UCSD-AML1 (cell line): ENCODE measurements around the gene SLC9A6.

Experiments
- DNase-seq: peaks from one replicate; lab custom pipeline; 2025; ENCODE audit not compliant: unreplicated experiment; lab: John Stamatoyannopoulos, UW

Gene SLC9A6

DNA sequence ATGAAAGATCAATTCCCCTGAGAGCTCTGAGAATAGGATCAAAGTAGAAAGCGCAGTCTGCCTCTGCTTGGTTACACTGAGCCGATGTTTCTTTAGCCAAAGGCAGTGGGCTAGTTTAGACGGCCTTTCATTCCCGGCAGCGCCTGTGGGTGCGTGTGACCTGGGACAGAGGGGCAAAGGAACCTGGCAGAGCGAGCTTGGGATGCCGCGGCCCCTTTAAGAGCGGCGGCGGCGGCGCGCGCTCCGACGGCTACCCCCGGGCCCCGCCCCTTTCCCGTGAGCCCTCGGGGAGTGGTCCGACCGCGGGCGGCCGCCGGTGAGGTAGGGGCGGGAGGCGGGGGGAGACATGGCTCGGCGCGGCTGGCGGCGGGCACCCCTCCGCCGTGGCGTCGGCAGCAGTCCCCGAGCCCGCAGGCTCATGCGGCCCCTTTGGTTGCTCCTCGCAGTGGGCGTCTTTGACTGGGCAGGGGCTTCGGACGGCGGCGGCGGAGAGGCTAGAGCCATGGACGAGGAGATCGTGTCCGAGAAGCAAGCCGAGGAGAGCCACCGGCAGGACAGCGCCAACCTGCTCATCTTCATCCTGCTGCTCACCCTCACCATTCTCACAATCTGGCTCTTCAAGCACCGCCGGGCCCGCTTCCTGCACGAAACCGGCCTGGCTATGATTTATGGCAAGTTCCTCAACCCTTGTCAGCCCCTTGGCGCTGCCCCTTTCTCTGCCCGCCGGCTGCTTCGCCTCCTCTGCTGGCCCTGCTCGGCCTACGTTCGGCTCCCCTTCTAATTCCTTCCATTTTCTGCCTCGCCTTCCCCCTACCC lies at the start of gene SLC9A6:
Gene SLC9A6 (plus strand): TSS at position 279 of the 816 bp plus-strand sequence. CDS start 224 bp downstream, at position 503.
- DNase-seq = peak; percentile 72

DNA sequence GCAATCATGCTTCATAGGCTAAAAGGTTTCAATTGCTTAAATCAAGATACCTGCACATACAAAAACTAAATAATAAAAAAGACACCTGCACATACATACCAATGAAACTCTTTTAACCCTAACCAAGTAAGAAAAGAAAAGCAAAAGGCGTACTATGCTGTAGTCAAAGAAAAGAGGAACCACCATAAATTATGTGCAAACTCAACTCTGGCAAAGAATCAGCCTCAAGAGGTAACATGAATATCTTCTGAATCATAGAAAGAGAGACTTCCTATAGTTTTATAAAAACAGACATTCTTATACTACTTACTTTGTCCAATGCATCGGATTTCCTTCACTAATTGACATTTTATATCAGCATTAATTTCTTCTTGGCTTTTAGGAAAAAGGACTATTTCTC lies 40.7 kb upstream of the SLC9A6 start:
- no peak for DNase-seq

DNA sequence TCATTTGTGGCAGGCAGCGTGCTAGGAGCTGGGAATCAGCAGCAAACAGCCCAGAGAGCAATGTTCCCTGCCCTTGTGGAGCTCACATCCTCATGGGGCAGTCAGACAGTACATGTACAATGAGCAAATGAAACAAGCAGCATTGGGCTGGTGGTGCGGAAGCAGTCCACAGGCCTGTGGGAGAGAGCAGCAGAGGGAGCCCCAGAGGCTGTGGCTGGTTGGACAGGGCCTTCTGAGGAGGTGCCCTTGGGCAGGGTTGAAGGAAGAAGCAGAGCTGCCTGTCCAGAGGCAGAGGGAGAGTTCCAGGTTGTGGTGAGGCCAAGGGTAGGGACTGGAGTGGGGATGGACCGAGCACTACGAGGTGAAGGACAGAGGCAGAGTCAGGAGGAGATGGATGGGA lies 33.9 kb upstream of the SLC9A6 start:
- DNase-seq = no peak

DNA sequence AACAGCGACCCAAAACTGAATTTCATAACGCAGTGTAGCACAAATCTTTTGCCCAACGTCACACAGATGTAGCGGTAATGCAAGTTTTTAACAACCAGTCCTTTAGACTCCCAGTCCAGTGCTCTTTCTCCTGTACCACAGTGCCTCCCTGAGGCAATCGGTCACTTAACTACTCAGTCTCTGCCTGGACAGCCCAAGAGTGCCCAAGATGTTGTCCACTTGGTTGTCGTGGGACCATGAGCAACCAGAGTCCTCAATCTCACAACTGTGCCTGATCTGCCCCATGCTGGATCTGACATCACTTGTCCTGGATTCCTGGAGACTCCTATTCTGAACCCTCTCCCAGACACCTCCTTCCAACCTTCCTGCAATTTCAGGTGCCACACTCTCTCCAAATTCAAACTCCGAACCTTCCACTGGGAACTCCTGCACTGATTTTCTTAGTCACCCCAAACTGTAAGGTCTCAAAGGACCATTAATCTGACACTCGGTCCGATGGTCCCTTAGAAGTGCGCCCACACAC lies 12.1 kb upstream of the SLC9A6 start:
- DNase-seq = peak; percentile 25

DNA sequence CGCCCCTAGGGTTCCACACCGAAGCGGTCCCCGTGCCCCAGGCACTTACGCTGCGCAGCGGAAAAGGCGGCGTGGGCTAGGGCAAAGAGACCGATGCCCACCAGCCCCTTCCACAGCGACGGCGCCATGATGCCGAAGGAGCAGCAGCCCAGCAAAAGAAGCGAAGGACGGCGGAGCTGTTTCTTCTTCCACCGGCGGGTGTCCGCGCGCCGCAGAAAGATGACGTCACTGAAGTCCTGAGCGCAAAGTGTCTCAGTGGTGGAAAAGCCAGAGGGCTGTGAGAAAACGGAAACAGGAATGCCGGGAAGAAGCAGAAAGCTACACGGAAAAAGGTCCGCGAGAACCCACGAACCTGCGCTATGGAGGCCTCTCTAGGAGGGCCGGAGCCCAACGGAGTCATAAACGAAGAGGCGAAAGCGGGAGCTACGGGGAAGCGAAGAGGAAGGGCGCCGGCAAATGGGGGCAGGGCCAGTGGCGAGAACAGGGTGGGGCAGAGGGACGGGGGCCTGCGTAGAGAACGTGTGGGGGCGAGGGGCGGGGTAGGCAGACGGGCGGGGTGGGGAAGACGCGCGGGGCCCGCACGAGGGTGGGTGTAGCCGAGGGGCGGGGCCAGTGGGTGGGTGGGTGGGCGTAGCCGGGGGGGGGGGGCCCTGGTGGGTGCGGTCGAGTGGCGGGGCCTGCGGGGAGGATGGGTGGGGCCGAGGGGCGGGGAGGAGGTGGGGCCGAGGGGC lies 11.5 kb upstream of the SLC9A6 start, which contains the start of gene MMGT1:
Gene MMGT1 (minus strand): TSS at position 441 of the 731 bp plus-strand sequence. CDS start 313 bp downstream, at position 128.
- peak; percentile 88 for DNase-seq

DNA sequence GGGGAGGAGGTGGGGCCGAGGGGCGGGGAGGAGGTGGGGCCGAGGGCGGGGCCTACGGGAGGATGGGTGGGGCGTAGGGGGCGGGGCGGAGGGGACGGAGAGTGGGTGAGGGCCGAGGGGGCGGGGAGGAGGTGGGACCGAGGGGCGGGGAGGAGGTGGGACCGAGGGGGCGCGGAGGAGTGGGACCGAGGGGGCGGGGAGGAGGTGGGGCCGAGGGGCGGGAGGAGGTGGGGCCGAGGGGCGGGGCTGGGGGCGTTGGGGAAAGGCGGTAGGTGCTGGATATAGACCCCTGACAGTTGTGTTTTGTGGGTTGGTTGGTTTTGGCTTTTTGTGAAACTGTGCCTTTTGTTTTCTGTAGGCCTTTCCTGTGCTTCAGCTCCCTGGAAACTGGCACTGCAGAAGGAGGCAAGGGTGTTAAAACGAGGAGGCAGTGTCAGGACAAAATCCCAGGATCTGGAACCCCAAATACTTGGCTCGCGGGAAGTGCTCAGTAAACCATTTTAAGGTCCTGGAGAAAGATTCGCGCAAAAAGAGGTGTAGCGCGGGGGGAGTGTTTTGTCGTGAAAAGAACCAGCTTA lies 10.9 kb upstream of the SLC9A6 start:
- DNase-seq = peak; percentile 71

DNA sequence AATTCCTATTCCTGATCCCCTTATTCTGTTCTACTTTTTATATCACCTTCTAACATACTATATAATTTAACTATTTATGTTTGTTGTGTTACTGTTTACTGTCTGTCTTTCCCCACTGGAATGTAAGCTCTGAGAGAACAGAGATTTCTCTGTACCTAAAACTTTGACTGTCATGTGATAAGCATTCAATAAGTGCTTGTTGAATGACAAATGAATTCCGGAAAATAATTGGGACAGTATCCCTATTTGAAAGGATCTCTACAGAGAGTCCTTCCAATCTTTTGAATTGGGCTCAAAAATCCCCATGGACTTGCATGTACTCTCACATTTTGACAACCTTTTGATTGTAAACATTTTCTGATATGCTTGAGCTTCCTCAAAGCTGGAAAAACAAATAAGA lies 9.8 kb upstream of the SLC9A6 start:
- DNase-seq = no peak

DNA sequence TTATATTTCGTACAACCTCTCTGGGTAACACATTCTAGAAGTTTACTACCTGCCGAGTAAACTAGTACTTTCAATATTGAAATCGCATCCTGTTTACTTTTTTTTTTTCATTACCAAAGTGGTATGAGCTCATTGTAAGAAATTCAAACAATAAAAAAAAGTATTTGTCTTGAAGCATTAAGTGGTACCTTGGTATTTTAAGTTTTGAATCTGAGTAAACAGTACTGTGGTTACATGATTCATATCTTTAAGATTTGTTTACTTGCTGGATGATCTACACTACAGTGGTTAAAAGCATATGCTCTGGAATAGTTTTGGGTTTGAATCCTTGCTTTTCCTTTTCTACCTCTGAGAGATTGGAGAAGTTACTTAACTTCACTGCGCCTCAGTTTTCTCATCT lies 7.6 kb upstream of the SLC9A6 start:
- DNase-seq = no peak

DNA sequence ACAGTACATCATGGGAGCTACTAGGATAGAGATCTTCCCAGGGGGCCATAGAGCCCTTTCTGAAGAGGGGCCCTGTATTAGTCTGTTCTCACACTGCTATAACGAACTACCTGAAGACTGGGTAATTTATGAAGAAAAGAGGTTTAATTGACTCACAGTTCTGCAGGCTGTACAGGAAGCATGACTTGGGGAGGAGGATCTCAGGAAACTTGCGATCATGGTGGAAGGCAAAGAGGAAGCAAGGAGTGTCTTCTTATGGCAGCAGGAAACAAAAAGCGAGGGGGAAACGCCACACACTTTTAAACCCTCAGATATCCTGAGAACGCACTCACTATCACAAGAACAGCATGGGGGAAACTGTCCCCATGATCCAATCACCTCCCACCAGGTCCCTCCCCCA lies 4.2 kb upstream of the SLC9A6 start:
- DNase-seq = peak; percentile 14

DNA sequence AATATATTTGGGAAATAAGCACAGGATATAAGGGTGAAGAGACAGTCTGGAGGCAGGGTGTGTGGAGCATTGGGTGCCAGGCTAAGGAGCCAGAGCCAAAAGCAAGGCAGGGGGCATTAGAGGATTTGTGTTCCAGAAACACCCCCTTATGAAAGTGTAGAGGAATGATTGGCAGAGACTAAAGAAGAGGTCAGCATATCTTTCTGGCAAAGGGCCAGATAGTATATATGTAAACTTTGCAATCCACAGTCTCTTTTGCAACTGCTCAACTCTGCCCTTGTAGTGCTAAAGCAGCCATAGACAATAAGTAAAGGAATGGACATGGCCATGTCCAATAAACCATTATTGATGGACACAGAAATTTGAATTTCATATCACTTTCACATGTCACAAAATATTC lies 3.6 kb upstream of the SLC9A6 start:
- no peak for DNase-seq

DNA sequence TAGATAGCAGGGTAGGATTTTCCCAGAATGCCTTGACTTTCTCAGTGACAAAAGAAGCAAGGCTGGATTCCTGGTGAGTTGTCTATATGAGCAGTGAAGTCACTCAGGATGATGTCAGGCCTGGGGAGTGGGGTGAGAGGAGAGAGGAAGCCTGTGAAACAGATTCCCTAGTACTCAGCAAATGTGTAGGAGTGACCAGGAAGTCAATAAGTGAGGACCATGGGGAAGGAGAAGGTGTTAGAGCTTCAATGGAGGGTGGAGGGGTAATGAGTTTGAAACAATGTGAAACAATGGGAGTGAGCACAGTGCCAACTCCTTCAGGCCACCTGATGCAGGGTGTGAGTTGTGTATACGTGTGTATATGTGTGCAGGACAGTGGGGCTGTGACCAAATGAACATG lies 2.4 kb upstream of the SLC9A6 start:
- peak; percentile 10 for DNase-seq

DNA sequence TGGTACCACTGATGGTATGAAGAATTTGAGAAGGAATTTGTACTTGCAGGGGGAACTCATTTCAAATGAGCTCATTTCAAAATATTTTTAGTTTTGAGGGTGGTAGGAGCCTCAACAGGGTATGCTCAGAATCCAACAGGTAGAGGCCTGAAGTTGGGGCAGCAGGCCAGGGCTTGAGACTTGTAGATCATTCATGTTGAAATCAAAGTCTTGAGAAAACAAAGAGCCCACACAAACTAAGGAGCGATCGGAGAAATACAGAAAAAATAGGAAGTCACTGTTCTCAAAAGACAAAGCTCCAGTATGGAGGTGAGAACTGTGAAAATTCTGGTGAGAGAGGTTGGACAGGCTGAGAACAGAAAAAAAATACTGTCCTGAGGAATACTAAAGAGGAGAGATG lies 979 bp upstream of the SLC9A6 start:
- no peak for DNase-seq

DNA sequence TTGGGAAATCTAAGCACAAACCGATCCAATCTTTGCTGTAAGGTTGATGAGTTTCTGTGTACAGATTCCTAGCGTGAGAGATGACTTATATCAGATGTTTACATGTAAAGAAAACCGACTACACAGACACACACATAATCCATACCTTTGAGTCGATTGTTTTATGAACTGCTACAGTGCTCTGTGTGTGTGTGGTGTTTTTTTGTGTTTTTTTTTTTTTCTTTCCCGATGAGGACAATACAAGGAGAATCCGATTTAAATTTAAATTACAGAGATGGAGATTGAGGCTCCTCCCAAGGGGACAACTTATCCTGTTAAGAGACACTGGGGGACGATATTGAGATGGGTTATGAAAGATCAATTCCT lies 461 bp upstream of the SLC9A6 start:
- DNase-seq = no peak

DNA sequence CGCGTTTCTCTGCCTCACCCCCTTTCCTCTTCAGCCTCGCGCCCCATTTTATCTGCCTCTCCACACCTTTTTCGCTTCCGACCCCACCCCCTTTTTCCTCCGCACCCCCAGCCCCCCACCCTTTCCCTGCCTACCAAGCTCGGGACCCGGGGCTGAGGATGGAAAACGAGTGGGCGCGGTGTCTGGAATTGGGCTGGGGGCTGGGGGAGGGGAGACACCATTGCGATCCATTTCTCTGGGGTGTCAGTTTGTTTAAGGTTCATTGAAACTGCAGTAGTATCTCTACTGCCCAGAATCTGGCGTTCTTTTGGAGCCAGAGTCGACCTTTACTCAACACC lies 707 bp downstream of the SLC9A6 start:
- DNase-seq = no peak

DNA sequence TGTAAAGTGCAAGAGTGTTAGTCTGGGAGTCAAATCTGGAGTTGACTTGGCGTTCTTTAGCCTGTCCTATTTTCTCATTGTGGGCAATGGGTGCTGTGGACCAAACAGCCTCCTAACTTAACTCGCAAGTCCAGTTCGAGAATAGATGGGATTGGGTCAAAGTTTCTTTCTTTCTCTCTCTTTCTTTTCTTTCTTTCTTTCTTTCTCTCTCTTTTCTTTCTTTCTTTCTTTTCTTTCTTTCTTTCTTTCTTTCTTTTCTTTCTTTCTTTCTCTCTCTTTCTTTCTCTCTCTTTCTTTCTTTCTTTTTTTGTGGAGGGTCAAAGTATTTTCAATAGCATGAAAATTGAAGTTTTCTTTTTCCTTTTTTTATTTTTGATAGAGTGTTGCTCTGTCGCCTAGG lies 3.0 kb downstream of the SLC9A6 start:
- no peak for DNase-seq

DNA sequence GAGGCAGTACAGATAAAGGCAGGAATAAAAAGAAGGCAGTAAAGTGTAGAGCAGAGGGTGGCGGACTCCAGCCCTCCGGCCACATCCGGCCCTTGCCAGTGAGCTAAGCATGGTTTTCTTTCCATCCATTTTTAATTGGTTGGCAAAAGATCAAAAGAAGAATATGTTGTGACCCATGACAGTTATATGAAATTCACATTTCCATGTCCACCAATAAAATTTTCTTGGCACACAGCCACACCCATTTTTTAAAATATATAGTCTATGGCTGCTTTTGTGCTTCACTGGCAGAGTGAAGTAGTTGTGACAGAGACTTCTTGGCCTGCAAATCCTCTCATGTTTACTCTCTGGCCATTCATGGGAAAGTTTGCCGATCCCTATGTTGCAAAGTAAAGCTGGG lies 29.8 kb downstream of the SLC9A6 start:
- no peak for DNase-seq

DNA sequence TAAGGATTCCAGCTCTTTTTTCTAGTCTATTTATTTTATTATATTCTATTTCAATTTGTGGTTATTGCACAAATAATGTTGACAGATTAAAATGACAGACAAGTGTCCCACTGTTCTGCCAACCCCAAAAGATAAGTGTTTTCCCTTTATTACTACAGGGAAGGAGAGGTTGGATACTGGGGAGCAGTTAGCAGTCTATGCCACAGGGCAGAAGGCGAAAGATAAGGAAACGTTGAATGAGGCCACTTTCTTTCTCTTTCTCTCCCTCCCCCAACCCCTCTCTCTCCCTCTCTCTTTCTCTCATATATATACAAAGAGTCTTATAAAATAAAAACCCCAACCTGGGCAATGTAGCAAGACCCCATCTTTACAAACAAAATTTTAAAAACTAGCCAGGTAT lies 31.6 kb downstream of the SLC9A6 start:
- DNase-seq = no peak

DNA sequence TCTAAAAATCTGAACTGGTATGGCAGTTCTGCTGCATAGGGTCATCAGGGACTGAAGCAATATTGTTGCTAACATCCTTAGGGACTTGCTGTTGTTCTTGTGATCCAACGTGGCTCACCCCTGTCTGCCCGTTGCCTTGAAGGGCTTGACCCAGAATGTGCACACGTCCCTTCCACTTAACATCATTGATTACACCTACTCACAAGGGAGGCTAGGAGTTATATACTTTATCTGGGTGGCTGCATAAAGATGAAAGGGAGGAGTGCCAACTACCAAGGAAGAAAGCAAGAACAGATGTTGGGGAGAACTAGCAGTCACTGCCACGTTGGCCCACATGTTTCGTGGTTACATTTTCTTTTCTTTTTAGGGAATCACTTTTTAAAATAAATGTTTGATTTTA lies 34.0 kb downstream of the SLC9A6 start:
- no peak for DNase-seq

DNA sequence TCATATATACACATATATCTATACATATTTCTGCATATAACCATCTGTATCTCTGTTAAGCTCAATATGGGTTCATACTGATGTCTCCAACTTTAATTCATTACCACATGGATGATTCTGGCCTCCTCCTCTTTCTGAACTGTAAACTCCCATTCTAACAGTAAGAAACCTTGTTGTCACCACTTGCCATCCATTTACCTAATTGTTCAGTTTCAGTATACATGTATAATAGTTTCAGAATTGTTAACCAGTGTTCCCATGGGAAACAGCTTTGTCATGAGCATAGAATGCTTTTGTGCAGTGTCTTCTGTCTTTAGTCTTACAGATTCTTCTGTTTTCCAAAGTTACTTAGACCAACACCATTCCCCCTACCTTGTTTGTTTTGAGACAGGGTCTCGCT lies 35.9 kb downstream of the SLC9A6 start:
- DNase-seq = no peak

DNA sequence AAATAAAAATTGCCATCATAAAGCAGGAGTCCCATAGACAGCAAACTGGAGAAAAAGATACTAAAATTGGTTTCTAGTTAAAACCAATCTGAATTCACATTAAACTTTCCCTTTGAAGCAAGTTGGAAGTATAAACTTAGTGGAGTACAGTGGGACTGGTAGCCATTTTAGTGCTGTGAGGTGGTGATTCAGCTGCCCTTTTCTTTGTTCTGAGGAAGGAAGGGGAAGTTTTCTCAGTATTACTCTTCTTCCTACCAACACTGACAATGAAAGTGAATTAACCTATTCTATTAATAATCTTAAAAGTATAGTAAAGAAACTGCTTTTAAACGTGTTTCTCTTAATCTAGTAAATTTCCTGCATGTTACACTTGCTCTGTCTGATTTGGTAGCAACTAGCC lies 36.7 kb downstream of the SLC9A6 start:
- DNase-seq = no peak

DNA sequence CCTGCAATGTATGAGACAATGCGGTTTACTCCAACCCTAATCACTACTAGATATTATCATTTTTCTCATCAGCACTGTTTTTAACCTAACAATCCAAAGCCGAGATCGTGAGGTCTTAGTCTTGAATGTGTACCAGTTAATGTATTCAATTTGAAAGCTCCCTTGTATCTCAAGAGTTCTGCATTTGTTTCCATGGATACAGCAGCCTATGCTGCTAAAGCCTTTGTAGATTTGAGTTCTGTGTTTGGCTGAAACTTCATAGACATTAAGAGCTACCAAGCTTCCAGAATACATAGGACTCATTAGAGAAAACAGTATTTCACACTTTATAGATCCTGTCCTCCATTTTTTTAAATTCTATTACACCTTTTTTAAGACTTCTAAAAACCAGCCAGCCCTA lies 39.9 kb downstream of the SLC9A6 start:
- no peak for DNase-seq

DNA sequence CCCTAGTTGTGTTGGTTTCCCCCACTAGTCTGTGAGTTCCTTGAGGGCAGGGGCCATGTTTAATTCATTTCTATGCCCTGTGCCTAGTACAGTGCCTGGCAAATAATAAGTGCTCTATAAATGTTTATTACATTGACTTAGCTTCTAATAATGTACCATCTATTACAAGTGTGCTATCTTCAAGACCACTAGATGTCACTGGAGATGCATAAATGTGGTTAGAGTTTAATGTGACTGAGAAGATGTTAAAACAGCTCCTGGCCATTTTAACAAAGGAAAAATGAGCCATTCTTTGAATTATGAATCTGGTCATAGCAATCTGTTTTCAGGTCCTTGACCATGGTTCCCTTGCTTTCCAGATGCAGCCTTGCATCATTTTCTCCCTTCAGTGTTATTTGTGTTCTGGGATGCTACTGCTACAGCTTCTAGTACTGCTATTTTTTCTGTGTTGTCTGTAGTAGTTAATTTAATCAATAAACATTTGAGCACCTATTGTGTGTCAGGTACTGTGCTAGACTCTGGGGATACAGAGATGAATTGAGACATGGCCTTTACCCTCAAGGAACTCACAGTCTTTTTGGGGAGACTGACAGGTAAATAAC lies 43.2 kb downstream of the SLC9A6 start:
- no peak for DNase-seq
